Epithelial cell of esophagus (primary cell): ENCODE results near the gene SCN5A.

Experiments used
- DNase-seq: peaks from one replicate; pipeline ENCODE4 v3.0.0; 2010; ENCODE audit warnings: low read depth
- H3K4me3 ChIP-seq: 2 replicates; pipeline ENCODE4 v1.5.1; 2011; ENCODE audit warnings: mild to moderate bottlenecking, low read length, control low read depth
- TF ChIP-seq, protein P1 (sequence below): IDR thresholded peaks from 2 replicates; pipeline ENCODE4 v1.5.1; 2011; ENCODE audit warnings: low read depth, mild to moderate bottlenecking, low read length, control low read depth, inconsistent platforms; ENCODE audit not compliant: insufficient read depth; ENCODE audit errors: missing control alignments

Gene SCN5A

DNA sequence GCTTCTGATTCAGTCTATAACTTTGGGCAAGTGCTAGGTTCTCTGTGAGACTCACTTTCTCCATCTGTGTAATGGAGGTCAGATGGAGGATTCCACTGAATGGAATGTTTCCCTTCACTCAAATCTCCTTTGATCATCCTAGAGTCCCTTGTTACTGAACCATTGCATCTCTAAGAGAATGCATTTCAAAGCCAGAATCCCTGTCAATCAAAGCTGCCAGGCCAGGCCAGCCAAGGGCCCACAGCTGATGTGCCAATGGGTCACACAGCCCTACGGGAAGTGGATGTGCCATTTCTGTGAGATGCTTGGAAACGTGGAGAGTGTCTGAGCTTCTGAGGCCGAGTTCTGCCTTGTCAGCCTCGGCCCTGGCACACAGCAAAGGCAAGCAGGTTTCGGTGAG is 32.4 kb downstream of the SCN5A start:
- no peak for DNase-seq
- TF ChIP-seq, protein P1, sequence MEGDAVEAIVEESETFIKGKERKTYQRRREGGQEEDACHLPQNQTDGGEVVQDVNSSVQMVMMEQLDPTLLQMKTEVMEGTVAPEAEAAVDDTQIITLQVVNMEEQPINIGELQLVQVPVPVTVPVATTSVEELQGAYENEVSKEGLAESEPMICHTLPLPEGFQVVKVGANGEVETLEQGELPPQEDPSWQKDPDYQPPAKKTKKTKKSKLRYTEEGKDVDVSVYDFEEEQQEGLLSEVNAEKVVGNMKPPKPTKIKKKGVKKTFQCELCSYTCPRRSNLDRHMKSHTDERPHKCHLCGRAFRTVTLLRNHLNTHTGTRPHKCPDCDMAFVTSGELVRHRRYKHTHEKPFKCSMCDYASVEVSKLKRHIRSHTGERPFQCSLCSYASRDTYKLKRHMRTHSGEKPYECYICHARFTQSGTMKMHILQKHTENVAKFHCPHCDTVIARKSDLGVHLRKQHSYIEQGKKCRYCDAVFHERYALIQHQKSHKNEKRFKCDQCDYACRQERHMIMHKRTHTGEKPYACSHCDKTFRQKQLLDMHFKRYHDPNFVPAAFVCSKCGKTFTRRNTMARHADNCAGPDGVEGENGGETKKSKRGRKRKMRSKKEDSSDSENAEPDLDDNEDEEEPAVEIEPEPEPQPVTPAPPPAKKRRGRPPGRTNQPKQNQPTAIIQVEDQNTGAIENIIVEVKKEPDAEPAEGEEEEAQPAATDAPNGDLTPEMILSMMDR, result no peak
- H3K4me3 ChIP-seq, result no peak overlapping the region

DNA sequence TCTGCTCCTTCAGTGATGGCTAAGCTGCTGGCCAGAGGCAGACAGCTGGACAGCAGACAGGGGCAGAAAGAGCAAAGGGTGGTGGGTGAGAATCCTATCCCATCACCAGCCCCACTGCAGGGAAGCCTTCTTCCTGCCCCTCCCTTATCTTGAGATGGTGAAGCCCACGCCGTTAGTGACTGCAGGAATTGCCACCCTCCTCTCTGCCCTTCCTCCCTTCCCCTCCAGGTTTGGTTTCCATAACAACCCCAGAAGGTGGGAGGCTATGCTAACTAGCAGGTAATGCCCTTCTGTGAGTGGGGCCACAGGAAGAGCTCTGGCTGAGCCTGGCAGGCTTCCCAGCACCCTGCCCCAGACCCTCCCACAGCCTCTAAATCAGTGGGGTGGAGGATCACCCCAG is 32.8 kb downstream of the SCN5A start:
- H3K4me3 ChIP-seq, result no peak overlapping the region

DNA sequence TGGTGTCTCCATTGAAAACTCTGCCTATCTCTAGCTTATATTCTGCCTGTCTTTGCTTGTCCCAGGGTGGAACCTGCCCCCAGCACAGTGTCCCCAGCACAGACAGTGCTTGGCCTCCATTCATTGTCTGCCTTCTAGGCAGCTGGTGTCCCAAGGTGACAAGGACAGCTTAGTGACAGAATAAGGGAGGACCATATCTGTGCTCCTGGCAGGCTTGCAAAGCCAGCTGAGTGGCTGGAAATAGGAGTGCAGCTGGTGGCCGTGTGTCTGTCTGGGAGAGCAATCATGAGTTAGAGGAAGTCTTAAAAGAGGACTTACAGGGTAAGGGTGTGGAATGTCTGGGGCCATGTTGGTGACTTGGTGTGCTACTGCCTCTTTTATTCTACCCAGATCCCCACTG is 33.4 kb downstream of the SCN5A start:
- TF ChIP-seq, protein P1, result no peak
- H3K4me3 ChIP-seq, result no peak overlapping the region
- DNase-seq, result no peak

More for the DNA sequence above, 32.8 kb downstream of the SCN5A start:
- DNase-seq, result no peak
- TF ChIP-seq, protein P1, result no peak

DNA sequence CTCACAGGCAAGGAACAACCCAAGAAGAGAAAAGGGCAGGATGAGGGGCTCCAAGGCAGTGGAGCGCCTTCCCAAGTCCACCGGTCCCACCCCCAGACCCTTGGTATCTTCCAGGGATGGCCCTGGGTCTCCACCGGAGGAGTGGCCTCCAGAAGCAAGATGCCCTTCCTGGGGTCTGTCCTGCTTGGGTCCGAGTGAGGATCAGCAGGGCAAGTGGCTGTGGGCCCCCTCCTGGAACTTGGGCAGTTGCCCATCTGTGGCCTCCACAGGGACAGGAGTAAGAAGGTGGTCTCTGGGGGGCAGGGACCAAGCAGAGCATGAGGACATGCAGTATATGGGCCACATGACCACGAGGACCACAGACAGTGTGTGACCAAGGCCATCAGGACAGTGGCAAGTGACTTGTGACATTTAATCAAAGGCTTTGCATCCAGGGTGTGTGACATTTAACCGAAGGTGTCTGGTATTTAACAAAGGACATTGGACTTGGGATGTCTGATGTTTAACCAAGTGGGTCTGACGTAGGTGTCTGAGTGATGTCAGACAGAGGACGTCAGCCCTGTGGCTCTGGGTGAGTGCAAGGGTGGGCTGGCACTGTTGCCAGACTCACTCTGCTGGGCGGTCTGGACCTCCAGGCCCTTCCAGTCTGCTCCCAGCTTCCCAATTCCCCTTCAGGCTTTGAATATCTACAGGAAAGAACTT is 34.7 kb downstream of the SCN5A start:
- no peak overlapping the region for H3K4me3 ChIP-seq
- TF ChIP-seq, protein P1, result no peak
- DNase-seq, result no peak

DNA sequence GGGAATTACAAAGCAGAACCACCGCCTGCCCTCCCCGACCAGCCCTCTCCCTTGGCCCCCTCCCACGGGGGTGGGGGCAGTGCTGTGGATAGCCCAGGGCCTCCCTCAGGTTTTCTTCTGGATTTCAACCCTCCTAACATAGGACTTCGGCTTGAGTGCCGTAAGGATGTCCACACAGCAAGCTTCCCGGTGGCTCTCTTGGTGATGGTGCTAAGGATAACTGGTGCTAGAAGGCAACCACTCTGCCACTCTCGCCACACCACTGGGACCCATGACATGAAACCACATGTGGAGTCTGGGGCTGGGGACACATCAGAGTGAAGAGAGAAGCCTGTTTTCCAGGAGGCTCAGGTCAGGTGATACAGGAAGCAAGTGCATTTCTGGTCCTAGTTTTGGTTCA is 35.4 kb downstream of the SCN5A start:
- no peak for DNase-seq
- TF ChIP-seq, protein P1, result no peak
- H3K4me3 ChIP-seq, result no peak overlapping the region

DNA sequence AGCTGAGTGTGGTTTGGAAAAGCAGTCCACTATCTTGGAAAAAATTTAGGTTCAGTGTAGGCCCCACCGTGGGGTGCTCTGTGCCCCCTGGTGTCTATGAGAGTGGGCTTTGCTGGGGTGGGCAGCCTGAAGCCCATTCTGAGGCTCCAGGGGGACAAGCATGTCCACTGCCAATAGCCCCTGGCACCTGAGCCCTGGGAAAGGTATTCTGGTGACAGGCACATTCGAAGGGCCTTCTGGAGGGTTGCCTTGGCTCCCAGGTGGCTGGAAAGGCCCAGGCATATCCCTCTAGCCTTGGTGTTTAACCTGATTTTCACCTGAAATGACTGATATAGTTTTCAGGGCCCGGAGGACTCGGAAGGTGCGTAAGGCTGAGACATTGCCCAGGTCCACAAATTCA is 36.1 kb downstream of the SCN5A start:
- no peak overlapping the region for H3K4me3 ChIP-seq
- DNase-seq, result no peak
- TF ChIP-seq, protein P1, result no peak

DNA sequence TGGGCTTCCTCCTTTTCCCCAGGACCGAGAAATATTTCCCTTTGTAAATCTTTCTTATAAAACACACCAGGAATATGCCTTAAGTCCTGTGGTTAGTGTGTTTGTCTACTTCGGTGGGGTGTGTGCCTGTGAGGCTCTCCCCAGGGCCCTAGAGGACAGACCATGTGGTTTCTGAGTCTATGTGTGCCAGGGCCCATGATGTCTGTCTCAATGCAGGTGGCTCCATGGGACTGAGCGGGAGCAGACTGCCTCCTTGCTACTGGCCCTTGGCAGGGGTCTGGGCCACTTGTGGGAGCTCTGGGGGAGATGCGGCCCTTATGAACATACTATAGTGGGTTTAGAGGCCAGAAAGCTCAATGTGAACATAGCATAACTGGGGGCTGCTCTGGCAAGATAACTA is 37.6 kb downstream of the SCN5A start:
- TF ChIP-seq, protein P1, result no peak
- no peak overlapping the region for H3K4me3 ChIP-seq
- DNase-seq, result no peak
